HG03565 (cell line): ENCODE results near the gene NDUFS8.

Experiments used
- ATAC-seq: cut with Tn5 transposase; IDR thresholded peaks from one replicate; pipeline ENCODE4 v1.9.1; 2021; ENCODE audit warnings: mild to moderate bottlenecking, moderate library complexity; ENCODE audit not compliant: unreplicated experiment

NDUFS8 gene

DNA sequence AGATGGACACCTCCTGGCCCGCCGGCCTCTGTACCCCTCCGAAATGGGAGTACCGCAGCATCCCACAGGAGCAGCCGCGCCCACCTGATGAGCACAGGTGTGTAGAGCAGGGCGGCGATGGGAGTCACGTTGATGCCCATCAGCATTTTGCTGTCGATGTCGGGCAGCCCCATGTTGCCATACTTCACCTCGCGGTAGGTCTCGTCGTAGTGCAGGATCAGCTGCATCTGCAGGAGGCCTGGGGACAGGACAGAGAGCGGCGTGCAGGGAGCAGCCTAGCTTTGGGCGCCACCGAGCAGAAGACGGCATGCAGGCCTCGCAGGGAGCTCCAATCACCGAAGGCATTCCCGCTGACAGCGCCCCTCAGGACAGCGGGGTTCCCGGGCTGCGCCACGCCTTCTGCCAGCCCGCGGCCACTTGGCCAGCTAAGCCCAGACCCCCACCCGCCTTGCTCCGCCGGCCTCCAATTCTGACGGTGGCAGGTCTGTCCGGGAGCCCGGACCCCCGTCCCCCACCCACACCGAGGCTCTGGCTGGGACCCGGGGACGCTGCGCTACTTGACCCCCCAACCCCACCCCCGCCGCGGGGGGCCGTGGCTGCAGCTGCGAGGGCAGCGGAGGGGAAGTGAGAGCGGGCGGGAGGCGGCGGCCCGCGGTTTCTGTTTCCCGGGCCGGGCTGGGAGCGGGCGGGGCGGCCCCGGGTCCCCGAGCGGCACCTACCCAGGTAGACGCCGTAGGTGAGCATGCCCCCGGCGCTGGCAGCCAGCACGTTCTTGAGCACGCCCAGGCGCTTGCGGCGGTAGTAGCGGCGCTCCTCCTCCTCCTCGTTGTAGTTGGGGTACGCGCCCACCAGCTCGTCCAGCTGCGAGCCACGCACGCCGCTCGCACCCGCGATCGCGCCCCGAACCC, 27.3 kb upstream of the NDUFS8 start:
- ATAC-seq = peak; percentile 23

DNA sequence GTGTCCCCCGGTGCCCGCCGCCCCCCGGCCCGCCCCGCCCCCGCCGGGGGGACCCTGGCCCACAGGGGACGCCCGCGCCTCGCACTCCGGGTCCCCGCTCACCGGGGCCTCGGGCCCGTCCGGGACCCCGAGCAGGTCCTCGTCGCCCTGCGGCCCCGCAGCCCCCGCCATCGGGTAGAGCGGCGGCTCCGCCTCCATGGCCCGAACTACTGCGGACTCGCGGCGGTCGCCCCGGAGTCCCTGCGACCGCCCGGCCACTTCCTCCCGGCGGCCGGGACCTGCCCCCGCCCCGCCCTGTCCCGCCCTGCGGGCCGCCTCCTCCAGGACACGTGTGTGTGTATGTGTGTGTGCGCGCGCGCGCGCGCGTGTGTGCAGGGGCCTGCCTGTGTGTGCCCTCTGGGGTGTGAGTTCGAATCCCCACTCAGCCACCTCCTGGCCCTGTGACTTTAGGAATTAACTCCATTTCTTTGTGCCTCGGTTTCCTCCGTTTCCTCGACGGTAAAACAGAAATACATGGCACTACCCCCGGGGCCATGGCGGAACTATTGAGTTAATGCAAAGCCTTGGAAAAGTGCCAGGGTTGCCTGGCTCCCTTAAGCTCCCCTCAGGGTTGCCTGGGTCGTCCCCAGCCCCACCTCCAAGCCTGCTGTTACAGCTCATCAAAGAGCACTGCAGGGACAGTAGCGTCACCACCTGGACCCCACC, 26.5 kb upstream of the NDUFS8 start, which contains the start of gene UNC93B1:
Gene UNC93B1 (minus strand): TSS at position 252 of the 705 bp plus-strand sequence. CDS start 54 bp downstream, at position 198.
- peak; percentile 38 for ATAC-seq

DNA sequence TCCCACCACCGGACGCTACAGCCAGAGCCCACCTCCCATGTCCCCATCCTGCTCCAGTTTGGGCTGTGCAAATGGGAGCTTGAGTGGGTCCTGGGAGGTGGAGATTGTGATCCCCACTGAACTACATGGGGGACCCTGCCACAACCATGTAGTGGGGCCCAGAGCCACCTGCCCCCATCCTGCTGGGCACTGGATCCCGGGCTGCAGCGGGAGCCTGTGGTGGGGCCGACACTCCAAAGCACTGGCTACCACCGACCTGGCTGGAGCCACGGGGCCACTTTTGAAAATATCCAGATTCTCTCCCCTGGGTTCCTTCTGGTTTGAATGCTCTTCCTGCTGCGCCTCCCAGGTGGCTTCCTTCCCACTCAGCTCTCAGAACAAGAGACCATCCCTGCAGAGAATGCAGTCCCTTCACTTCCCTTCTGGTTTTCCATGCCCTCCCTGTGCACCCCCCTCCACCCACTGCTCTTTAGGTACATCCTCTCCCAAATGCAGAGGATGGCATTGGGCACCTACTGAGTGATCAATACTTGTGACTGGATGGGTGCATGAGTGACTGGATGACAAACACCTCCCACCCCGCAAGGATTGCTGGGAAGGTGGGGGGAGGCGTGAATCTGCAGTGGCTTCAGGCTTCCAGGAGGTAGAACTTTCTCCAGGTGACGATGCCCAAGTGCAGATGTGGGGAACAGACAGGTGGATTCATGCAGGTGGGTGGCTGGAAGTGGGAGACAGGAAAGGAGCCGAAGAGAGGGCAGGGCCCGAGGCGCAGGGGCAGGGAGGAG, 25.7 kb upstream of the NDUFS8 start:
- no peak for ATAC-seq

DNA sequence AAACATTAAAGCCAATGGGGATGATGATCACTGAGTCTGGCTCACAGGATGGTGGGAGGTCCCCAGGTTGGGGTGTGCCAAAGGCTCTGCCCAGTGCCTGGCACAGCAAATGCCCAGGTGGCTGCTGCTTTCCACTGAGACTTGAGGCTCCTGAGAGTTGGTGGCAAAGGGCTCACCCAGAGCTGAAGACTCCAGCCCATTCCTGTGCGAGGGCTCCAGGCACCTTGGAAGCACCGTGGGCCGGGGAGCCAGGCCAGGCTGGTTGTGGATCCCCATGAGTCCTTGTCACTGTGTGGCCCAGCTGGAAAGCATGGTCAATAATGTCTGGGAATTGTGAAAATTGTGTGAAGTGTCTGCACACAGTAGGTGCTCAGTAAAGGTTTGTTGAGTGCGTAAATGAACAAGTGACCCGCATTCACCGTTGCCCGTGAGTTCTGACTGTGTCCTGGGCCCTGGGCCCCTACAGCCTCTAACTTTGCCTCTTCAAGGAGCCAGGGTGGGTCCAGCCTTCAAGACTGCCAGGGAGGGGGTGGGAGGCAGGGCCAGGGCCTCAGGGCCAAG, 23.8 kb upstream of the NDUFS8 start:
- no peak for ATAC-seq

DNA sequence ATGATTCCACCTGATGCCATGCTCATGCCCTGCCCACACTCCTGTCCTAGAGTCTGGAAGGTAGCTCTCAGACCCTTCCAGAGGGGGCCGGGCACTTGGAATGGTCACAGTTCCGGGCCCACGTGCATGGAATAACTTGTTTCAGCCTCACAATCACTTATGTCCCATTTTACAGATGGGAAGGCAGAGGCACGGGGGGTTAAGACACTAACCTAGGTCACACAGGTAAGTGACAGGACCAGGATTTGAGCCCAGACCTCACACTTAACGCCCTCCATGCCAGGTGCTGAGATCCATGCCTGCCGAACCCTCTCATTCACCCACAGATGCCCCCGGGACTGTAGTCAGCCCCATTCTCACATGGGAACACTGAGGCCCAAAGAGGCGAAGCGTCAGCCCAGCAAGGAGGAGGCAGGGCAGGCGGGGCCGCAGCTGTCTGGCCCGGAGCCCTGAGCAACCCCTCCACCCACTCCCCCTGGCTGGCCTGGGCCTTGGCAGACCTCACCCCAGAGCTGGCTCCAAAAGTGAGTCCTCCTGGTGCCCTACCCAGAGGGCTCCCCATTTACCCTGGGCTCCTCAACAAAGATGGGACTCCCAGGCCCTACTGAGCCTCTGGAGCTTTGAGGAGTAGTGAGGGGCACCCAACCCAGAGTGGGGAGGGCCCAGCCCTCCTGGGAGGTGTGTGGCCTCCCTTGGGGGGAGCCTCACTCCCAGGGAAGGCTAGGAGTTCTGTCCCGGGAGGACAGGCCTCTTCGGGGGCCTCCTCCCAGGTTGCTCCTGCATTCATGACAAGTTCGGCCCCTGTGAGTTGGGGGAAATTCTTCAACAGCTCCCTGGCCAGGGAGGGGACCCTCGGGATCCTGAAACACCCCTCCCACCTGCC, 22.7 kb upstream of the NDUFS8 start:
- ATAC-seq = no peak

DNA sequence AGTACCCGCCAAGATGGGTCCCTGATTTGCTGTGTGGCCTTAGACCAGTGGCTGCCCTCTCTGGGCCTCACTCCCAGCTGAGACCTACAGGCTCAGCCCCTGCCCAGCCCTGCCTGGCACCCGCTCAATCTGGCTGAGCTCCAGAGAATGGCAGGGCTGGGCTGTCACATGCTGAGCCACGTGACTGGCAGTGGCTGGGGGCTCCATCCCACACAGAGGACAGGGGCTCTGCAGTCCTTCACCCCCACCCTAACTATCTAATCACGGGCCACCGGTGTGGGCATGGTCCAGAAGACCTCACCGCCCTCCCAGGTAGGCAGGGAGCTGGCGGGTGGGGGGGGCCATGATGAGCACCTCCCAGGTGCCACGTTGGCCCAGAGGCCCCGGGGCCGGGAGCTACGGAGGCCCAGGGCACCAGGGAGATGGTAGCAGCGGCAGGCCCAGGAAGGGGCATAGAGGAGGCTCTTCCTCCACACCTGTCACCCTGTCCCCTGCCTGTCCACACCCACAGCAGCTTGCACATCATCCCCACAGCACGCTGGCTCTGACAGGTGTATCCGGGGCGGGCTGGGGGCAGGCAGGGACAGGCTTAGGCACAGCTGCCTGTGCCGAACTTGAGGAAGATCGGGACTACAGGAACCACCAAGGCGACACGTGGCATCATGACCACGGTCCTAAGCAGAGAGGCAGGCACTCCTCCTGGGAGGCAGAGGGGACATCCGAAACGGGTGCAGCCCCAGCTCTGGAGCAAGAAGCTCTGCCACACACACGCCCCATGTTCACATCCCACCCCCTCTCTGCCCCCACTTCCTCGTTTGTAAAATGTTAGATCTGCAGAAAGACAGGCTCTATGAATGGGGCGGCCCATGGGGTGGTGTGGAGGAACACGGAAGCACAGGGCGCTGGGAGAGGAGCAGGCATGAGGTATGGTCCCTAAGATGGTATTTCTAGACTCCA, 21.8 kb upstream of the NDUFS8 start:
- ATAC-seq = no peak

DNA sequence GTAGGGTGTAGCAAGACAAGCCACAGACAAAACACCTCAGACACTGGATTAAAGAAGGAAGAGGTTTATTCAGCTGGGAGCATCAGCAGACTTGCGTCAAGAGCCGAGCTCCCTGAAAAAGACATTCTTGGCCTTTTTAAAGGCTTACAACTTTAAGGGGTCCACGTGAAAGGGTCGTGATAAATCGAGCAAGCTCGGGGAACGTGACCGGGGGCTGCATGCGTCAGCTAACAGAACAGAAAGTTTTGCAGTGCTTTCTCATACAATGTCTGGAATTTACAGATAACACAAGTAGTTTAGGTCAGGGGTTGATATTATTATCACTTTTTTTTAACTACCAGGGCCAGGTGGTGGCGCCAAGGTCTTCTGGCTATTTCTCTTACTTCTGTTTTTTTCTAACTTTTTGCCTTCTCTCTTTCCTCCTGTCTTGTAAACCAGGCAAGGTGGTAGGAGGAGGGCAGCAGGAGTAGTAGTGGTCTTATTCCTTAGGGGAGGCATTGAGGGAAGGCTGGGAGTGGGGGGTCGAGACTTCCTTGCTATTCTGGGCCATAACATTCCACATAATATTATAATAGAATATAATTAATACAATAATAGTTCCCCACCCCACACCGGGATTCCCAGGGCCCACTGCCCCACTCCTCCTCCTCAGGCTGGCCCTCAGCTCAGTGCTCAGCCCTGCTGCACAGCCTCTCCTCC, 20.9 kb upstream of the NDUFS8 start:
- no peak for ATAC-seq

DNA sequence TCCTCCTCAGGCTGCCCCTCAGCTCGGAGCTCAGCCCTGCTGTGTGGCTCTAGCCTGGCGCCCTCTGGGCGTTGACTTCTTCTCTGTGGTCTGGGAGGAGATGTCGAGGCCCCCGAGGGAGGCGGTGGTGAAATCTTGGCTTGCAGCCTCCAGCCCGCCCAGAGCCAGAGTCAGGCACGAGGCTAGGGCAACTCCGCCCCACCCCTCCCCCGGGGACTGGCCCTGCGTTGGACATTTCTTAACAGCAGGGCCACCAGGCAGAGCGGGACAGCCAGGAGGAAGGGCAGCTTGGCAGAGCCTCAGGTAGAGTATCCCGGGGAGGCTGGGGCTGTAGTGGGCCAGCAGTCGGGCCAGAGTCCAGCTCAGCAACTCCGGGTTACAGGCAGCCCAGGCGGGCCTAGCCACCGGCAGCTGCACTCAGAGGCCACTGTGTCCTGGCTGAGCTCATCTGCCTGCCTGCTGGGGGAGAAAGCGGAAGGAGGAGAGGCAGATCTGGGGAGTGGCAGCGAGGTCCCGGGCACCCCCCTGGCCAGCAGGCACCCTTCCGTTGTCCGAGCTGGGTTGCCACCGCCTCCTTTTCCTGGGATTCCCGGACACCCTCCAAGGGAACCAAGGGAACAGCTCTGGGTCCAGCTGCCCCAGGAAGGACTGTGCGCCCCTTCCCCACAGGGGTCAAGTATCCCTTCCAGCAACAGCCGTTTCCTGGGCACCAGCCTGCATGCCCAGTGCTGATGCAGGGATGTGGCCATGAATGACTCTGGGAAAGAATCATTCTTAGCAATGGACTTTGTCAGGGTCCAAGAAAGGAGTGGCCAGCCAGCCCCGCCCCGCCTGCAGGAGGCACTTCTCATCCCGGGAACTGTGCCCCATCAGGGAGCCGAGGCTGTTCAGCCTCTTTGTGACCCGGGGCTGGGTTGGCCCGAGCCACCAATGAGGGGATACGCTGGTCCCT, 20.1 kb upstream of the NDUFS8 start, which contains the start of gene ALDH3B1:
Gene ALDH3B1 (plus strand): TSS at position 238 of the 952 bp plus-strand sequence. CDS start 4,971 bp downstream, outside the sequence.
- ATAC-seq = no peak

DNA sequence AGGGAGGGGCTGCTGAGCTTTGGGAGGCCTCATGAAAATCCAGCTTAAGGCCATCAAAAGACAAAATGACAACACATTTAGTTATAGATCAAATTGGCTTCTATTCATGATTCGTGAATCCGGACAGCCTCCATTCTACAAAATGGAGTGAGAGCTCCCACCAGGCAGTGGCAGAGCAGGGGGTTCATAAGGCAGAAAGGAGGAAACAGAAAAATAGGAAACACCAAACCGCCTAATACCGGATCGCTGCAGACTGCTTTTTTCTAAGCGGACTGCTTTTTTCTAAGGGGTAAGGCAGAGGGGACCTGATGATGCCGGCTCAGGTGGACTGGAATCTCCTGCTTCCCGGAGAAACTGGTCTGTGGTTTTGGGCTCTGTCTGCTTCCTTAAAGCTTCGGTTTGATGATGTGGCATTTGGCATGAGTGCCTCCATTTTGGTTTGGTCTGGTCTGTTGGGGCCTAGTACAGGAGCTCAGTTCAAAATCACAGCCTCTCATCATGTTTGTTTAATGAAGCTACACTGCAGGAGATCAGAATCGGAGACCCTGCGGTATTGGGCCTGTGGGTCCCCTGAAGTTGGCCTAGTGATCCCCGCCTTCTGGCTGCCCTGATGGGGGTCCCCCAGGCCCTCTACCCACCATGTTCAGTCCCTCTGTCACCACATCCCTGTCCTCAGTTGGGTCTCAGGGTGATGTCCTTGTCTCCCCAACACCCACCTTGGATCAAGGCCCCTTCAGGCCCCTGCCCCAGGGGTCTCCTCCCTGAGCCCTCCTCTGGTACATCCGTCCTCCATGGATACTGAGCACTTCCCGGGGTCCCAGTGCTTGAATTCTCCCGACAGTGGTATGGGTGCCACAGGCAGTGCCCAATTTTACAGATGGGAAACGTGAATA, 19.2 kb upstream of the NDUFS8 start:
- no peak for ATAC-seq

DNA sequence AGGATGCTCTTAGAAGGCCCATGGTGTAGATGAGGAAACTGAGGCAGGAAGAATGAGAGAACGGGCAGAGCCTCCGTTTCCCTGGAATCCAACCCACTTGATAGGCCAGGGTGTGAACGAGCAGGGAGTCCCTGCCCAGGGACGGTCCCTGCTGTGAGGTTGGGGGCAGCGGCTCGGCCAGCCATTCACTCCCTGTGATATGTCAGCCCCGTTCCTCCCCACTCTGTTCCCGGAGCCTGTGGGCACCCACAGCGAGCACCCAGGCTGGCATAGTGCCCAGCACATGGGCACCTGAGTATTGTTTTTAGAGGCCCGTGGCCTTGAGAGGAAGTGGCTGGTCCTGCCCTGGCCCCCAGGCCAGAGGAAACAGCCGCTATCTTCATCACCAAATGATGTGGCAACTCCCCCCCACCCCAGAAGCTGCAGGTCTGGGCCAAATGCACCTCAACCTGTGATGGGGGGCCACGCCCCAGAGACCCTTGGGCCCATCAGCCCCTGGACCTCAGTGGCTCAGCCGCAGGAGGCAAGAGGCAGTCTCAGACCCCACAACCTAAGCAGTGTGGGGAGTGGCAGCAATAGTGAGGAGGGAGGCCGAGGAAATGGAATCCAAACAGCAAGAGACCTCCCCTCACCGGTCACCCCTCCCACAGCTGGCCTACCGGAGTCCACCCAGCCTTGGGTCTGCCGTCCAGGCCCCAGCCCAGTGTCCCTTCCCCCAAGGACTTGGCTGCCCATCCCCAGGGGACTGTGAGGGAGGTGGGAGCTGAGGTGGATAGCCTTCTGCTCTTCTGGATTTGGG, 18.2 kb upstream of the NDUFS8 start:
- no peak for ATAC-seq

DNA sequence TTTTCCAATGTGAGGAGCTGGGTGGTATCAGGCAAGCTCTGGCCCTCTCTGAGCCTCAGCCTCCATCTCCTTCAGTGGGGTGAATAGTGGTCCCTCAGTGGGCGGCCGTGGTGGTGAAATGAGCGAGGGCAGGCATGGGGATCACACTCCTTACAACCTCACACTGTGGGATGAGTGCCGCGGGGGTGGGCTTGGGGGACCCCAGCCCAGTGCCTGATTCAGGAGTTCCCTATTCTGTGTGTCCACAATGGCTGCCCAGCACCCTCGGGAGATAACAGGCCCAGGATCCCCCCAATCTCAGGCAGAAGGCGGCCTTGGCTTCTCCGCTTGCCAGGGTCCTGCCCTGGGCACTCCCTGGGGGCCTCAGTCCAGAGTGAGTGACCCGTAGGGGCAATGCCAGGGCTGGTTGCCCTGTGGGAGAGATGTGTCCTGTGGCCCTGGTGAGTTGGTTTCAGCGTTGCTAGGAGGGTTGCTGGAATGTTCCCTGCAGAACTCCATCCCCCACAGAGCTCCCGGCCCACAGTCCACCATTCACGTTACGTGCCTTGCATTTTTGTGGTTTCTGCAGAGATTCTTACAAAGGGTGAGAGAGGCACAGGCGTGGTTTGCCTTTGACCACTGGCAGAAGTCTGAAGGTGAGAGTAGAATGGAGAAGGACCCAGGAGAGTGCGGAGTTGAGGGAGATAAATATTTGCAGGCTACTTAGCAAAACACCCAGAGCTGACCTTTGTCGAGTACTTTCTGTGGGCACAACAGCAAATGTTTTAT, 17.5 kb upstream of the NDUFS8 start:
- ATAC-seq = no peak

DNA sequence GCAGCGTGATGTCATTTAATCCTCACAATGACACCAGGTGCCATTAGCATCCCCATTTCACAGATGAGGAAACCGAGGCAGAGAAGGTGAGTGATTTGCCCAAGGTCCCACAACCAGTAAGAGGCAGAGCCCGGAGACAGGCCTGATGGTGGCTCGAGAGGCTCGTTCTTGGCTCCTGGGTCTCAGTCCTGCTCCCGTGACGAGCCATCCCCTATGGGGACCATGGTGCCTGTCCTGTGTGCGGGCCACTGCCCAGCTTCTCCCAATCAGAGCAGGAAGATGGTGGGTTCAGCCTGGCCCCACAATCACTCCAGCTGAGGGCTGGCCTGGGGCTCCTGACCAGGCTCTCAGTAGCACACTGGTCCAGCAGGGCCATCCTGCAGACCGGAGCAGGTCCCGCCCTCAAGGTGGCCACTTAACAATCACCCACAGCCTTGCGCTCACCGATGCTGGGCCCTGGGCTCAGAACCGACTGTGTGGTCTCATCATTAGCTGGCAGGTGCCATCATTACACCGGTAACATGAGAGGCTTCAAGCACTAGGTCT, 16.8 kb upstream of the NDUFS8 start:
- ATAC-seq = no peak

DNA sequence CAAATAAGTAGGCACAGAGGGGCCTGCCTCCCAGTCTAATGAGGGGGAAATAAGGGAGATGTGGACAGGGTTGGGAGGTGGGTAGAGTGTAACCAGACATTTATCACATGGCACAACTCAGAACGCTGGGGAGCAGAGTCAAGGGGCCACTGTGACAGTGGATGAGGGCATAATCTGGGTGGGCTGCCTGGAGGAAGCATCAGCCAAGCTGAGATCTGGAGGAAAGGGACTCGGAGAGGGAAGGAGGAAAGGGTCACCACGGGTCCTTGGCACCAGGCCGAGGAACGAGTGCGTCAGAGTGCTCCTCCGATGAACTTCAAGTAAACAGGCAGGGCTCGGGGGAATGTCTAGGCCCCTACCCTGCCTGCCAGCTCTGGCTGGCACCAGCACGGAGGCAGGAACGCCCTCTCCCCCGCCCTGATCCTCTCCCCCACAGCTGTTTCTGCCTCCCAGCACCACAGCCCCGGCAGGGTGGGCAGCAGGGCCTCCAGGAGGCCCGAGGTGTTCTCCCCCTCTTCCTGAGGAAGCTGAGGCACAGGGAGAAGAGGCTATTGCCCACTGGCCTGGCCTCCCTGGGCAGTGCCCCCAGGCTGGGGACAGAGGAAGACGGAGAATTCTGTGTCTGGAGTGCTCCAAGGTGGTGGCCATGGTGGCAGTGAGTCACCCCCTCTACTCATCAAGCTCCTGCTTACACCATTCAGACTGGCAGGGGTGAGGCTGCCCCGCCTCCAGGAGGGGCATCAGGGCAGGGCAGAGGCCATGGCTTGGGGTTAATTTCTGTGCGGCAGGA, 16.1 kb upstream of the NDUFS8 start:
- no peak for ATAC-seq
